ENCODE data around the gene RAPGEF3. TPM values are rescaled to one million over a fixed set of nuclear protein-coding genes. Genes with fewer than 3 reads are reported as not detected.

Gene RAPGEF3
- total and polyA plus RNA-seq, 9 of the 15 experiments (the other 6 are each of a cell fraction or from before 2014, with no cell fraction given): 0.03 to 0.78 (median 0.37) TPM; not detected in 1

DNA sequence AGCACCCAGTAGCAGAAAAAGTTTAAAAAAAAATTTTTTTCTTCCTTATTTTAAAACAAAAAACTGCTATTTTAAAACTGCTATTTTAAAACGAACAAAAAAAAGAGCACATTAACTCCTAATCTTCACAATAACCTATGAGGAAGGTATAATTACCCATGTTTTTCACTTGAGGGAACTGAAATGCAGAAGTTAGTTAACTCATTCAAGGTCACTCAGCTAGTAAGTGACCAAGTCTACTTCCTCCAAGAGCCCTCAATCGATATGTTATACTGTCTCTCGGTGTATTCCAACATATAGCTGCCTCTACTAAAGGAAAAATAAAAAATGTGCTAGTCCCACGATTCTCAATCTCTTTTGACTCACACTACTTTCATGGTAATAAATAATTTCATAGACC, 60.6 kb downstream of the RAPGEF3 start:
- 86% methylated on average over 4 of the region's 4 CpGs for WGBS (ENCODE audit: insufficient coverage, low coverage, missing lambda C conversion rate)
- H3K27me3 ChIP-seq (ENCODE audit: control insufficient read depth in 2 of 2, insufficient read depth in 2 of 2, low read length in 2 of 2): no peaks in the 10 kb centered on the region
- H3K9me1 ChIP-seq (ENCODE audit: control insufficient read depth, insufficient read depth, low read length): no peaks in the 10 kb centered on the region
- FAIRE-seq (no peak), ATAC-seq (no peak), DNase-seq (ENCODE audit: extremely low read depth in 1 of 4, low spot score in 3 of 4) (no peak)
- no peak overlapping the region for H3K4me3 ChIP-seq
- intact Hi-C loops (cut with micrococcal nuclease) (no loop called here), in situ Hi-C loops (cut with MboI) (no loop called here)
- no peaks in the 10 kb centered on the region for H3K9me3 ChIP-seq (replicated peaks; ENCODE audit: control insufficient read depth, insufficient read depth, low read depth, low read length)
- H2AFZ ChIP-seq (ENCODE audit: low read depth, low read length): no peak overlapping the region
- H3K9ac ChIP-seq (ENCODE audit: insufficient read depth in 1 of 2, low read depth in 2 of 2, low read length in 2 of 2): no peak overlapping the region
- no peak overlapping the region for H3K27ac ChIP-seq (ENCODE audit: extremely low read depth, low read depth, low read length)
- H3K4me2 ChIP-seq (ENCODE audit: insufficient read depth, low read length): no peak overlapping the region
- TF ChIP-seq, protein P1, sequence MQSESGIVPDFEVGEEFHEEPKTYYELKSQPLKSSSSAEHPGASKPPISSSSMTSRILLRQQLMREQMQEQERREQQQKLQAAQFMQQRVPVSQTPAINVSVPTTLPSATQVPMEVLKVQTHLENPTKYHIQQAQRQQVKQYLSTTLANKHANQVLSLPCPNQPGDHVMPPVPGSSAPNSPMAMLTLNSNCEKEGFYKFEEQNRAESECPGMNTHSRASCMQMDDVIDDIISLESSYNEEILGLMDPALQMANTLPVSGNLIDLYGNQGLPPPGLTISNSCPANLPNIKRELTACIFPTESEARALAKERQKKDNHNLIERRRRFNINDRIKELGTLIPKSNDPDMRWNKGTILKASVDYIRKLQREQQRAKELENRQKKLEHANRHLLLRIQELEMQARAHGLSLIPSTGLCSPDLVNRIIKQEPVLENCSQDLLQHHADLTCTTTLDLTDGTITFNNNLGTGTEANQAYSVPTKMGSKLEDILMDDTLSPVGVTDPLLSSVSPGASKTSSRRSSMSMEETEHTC (IDR thresholded peaks at IDR 0.05): no peak
- TF ChIP-seq, protein P2, sequence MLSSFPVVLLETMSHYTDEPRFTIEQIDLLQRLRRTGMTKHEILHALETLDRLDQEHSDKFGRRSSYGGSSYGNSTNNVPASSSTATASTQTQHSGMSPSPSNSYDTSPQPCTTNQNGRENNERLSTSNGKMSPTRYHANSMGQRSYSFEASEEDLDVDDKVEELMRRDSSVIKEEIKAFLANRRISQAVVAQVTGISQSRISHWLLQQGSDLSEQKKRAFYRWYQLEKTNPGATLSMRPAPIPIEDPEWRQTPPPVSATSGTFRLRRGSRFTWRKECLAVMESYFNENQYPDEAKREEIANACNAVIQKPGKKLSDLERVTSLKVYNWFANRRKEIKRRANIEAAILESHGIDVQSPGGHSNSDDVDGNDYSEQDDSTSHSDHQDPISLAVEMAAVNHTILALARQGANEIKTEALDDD (IDR thresholded peaks at IDR 0.05): peak; percentile 78
- no peak for TF ChIP-seq ZNF699 (CRISPR knock-in tag; IDR thresholded peaks at IDR 0.05; ENCODE audit: insufficient replicate concordance)
- no peak for TF ChIP-seq ZMIZ1 (IDR thresholded peaks at IDR 0.05; ENCODE audit: low read depth in 2 of 2, low read length in 2 of 2)
- TF ChIP-seq, protein P3, sequence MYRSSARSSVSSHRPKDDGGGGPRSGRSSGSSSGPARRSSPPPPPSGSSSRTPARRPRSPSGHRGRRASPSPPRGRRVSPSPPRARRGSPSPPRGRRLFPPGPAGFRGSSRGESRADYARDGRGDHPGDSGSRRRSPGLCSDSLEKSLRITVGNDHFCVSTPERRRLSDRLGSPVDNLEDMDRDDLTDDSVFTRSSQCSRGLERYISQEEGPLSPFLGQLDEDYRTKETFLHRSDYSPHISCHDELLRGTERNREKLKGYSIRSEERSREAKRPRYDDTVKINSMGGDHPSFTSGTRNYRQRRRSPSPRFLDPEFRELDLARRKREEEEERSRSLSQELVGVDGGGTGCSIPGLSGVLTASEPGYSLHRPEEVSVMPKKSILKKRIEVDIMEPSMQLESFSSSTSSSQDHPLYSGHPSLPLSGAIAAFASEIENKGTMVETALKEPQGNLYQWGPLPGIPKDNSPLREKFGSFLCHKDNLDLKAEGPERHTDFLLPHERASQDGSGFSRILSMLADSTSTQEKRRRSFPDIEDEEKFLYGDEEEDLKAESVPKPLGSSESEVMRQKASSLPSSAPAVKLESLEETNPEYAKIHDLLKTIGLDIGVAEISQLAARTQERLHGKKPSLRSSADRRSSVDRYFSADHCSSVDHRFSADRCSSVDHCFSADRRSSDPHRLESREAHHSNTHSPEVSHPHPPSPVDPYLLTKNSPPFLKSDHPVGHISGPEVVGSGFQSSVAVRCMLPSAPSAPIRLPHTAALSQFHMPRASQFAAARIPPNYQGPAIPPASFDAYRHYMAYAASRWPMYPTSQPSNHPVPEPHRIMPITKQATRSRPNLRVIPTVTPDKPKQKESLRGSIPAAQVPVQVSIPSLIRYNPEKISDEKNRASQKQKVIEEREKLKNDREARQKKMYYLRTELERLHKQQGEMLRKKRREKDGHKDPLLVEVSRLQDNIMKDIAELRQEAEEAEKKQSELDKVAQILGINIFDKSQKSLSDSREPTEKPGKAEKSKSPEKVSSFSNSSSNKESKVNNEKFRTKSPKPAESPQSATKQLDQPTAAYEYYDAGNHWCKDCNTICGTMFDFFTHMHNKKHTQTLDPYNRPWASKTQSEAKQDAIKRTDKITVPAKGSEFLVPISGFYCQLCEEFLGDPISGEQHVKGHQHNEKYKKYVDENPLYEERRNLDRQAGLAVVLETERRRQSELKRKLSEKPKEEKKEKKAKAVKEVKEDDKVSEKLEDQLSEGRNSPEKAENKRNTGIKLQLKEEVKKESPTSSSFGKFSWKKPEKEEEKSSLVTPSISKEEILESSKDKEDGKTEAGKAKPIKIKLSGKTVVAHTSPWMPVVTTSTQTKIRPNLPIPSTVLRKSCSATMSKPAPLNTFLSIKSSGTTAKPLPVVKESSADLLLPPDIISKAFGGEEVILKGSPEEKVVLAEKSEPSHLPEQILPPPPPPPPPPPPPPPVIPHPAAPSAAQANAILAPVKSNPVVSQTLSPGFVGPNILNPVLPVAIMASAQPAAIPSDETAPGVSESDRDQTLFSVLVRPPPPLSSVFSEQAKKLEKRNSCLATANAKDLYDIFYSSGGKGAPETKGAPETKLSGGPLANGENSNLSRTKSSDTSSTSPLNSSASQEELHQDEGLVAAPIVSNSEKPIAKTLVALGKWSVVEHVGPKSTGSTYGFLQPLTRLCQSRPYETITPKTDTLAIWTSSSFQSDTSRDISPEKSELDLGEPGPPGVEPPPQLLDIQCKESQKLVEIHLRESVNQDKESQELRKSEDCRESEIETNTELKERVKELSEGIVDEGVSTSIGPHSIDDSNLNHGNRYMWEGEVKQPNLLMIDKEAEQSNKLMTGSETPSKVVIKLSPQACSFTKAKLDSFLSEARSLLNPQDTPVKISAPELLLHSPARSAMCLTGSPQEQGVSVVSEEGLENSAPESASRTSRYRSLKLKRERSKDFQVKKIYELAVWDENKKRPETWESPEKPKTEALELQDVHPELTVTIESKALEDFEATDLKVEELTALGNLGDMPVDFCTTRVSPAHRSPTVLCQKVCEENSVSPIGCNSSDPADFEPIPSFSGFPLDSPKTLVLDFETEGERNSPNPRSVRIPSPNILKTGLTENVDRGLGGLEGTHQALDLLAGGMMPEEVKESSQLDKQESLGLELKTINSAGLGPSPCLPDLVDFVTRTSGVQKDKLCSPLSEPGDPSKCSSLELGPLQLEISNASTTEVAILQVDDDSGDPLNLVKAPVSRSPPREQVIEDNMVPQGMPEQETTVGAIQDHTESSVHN (IDR thresholded peaks at IDR 0.05; ENCODE audit: borderline replicate concordance in 1 of 2, low read depth in 1 of 2): no peak
- no peak for TF ChIP-seq TAF9B (IDR thresholded peaks at IDR 0.05; ENCODE audit: partially characterized antibody)
- H3K36me3 ChIP-seq (ENCODE audit: control insufficient read depth, insufficient read depth, low read length): peaks cover 85% of the 10 kb centered on the region
- no peaks in the 10 kb centered on the region for H4K20me1 ChIP-seq (replicated peaks; ENCODE audit: control insufficient read depth, insufficient read depth, low read length)
- POLR2A ChIA-PET: interaction anchor here (0.6 to 1.0 kb wide), 4 partner anchors 9 to 46 kb away, joined by 3 read pairs; no protein-coding TSS in a partner anchor
- no peaks in the 10 kb centered on the region for H3K4me1 ChIP-seq (replicated peaks in 1 of 2; ENCODE audit: control insufficient read depth in 2 of 2, insufficient read depth in 2 of 2, low read length in 2 of 2)
- no TSS peak for BruUV-seq (replicated peaks)
- H3K79me2 ChIP-seq (ENCODE audit: control insufficient read depth, insufficient read depth, low read length): peaks cover 30% of the 10 kb centered on the region
- CTCF ChIA-PET (ENCODE audit: low intra/inter-chr PET ratio): no interaction called here
